CD4-positive, alpha-beta memory T cell (primary cell): Measurements from ENCODE around the gene PLPPR1. TPM values are rescaled to one million over a fixed set of nuclear protein-coding genes. Genes with fewer than 3 reads are reported as not detected.

Source experiments
- CTCF ChIA-PET: fragments of 350-600 bp; sonication (Branson Sonifier 250); formaldehyde crosslinking; loops from one replicate; lab custom pipeline; 2021; ENCODE audit warnings: inconsistent platforms; ENCODE audit not compliant: partially characterized antibody; lab: Charles Lee
- POLR2A ChIA-PET: fragments of 350-600 bp; sonication (Branson Sonifier 250); formaldehyde crosslinking; loops from one replicate; lab custom pipeline; 2021; ENCODE audit not compliant: partially characterized antibody; lab: Charles Lee
- DNase-seq, 5 donors: peaks; one replicate each; pipeline versions ENCODE4 v3.0.0 to v3.0.0-alpha.2; 2020 to 2022; ENCODE audit warnings: mixed read lengths in 1 of 5
- H3K27ac ChIP-seq: one replicate; pipeline ENCODE4 v1.7.0; 2013; ENCODE audit warnings: low read depth, low read length
- H3K27me3 ChIP-seq: 2 replicates; pipeline ENCODE4 v1.7.0; 2013; ENCODE audit warnings: mild to moderate bottlenecking, low read length, moderate library complexity; ENCODE audit not compliant: insufficient read depth
- H3K36me3 ChIP-seq: 2 replicates; pipeline ENCODE4 v1.7.0; 2013; ENCODE audit warnings: mild to moderate bottlenecking, low read length, moderate library complexity; ENCODE audit not compliant: insufficient read depth
- H3K4me1 ChIP-seq: 2 replicates; pipeline ENCODE4 v1.7.0; 2013; ENCODE audit warnings: mild to moderate bottlenecking, low read length, moderate library complexity; ENCODE audit not compliant: insufficient read depth
- H3K4me3 ChIP-seq, 2 donors: one replicate each; pipeline ENCODE4 v1.7.0; 2013; ENCODE audit warnings: low read length in 2 of 2, mild to moderate bottlenecking in 1 of 2
- H3K9me3 ChIP-seq, 2 donors: one replicate each; pipeline ENCODE4 v1.7.0; 2013; ENCODE audit warnings: low read length in 2 of 2, control low read depth in 1 of 2; ENCODE audit not compliant: control insufficient read depth in 1 of 2
- H3K27ac Mint-ChIP-seq, 7 donors: one replicate each; pipeline ENCODE4 v1.8.0; 2020 to 2021; ENCODE audit warnings: mixed read lengths in 7 of 7, mild to moderate bottlenecking in 6 of 7, inconsistent platforms in 3 of 7, moderate library complexity in 3 of 7
- H3K27me3 Mint-ChIP-seq, 2 donors: one replicate each; pipeline ENCODE4 v1.8.0; 2020 to 2021; ENCODE audit warnings: mixed read lengths in 2 of 2
- H3K36me3 Mint-ChIP-seq, 2 donors: one replicate each; pipeline ENCODE4 v1.8.0; 2020 to 2021; ENCODE audit warnings: mixed read lengths in 2 of 2, inconsistent platforms in 1 of 2, mild to moderate bottlenecking in 1 of 2
- H3K4me1 Mint-ChIP-seq, 4 donors: one replicate each; pipeline ENCODE4 v1.8.0; 2020 to 2021; ENCODE audit warnings: mixed read lengths in 4 of 4, mild to moderate bottlenecking in 1 of 4
- H3K4me3 Mint-ChIP-seq, 8 donors: one replicate each; pipeline ENCODE4 v1.8.0; 2020 to 2021; ENCODE audit warnings: mixed read lengths in 8 of 8, mild to moderate bottlenecking in 7 of 8, moderate library complexity in 6 of 8, inconsistent platforms in 3 of 8
- H3K9me3 Mint-ChIP-seq, 8 donors: one replicate each; pipeline ENCODE4 v1.8.0; 2020 to 2021; ENCODE audit warnings: mixed read lengths in 8 of 8, mild to moderate bottlenecking in 5 of 8, inconsistent platforms in 3 of 8, moderate library complexity in 1 of 8
- intact Hi-C: fragments of 100-400 bp; cut with micrococcal nuclease; formaldehyde crosslinking; loops from one replicate; pipeline ENCODE4 v1.15.1; 2023
- polyA plus RNA-seq, 2 donors: library from polyadenylated mRNA; unstranded; fragments of 300-500 nt; fragmentation: Illumina TruSeq; gene quantifications; one replicate each; pipeline ENCODE4 v1.2.3, GENCODE V29; 2021
- total RNA-seq, 2 experiments: library from RNA; stranded (reverse); gene quantifications; one replicate each; pipeline ENCODE4 v1.2.3, GENCODE V29; 2021

The PLPPR1 gene
- total and polyA plus RNA-seq, 4 experiments from 2014 or later = not detected

DNA sequence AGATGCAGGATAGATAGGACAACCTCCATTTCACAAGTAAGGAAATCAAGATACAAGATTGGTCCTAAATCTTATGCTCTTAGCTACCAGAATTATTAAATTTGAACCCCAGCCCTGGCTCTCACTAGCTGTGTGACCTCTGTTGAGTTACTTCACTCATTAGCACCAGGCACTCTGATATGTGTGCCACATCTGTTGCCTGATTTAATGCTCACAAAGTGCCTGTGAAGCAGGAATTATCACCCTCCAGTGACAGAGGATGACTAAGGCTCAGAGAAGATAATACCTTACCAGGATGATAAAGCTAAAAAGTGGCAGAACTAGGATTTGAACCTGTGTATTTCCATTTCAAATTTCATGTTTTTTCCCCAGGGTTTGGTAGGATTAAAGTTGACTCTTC, 110.0 kb downstream of the PLPPR1 start:
- POLR2A ChIA-PET = no interaction called here
- Mint-ChIP-seq H3K27me3 (no peaks in the 10 kb centered on the region), H3K4me1 (no peaks in the 10 kb centered on the region), H3K9me3 (peaks cover 0 to 6% (median under 1%) of the 10 kb centered on the region in 8 donors), H3K27ac (no peak overlapping the region), H3K4me3 (no peak overlapping the region), H3K36me3 (no peaks in the 10 kb centered on the region)
- DNase-seq = no peak
- CTCF ChIA-PET = no interaction called here
- no peak overlapping the region for H3K4me3 ChIP-seq
- no peaks in the 10 kb centered on the region for H3K36me3 ChIP-seq
- intact Hi-C loops = no loop called here
- H3K27ac ChIP-seq = no peak overlapping the region
- peaks cover 0 to 4% of the 10 kb centered on the region in 2 donors for H3K9me3 ChIP-seq
- no peaks in the 10 kb centered on the region for H3K4me1 ChIP-seq
- H3K27me3 ChIP-seq = no peaks in the 10 kb centered on the region

DNA sequence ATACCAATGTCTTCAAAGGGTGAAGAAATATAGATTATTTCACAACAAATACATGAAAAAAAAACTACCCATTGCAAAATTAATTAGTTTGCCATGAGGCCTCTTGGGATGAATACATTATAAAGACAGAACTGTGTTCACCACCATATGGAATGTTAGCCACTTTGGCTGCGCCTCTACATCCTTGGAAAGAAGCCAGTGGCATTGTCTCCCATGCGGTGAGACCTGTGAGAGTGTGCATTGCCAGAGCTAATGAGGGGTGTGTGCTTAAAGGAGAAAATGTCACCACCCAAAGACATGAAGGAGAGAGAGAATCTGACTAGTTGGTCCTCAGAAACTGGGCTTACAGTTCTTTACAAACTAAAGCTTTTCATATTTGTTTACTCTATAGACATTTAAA, 110.6 kb downstream of the PLPPR1 start:
- no peaks in the 10 kb centered on the region for H3K36me3 ChIP-seq
- Mint-ChIP-seq H3K27ac (no peak overlapping the region), H3K36me3 (no peaks in the 10 kb centered on the region), H3K4me3 (no peak overlapping the region), H3K4me1 (no peaks in the 10 kb centered on the region), H3K27me3 (no peaks in the 10 kb centered on the region), H3K9me3 (peaks cover 0 to 6% (median under 1%) of the 10 kb centered on the region in 8 donors)
- ChIA-PET CTCF (no interaction called here), POLR2A (no interaction called here)
- H3K27ac ChIP-seq = no peak overlapping the region
- H3K27me3 ChIP-seq = no peaks in the 10 kb centered on the region
- no peak for DNase-seq
- no peaks in the 10 kb centered on the region for H3K4me1 ChIP-seq
- H3K9me3 ChIP-seq = peaks cover 0 to 4% of the 10 kb centered on the region in 2 donors
- no peak overlapping the region for H3K4me3 ChIP-seq
- intact Hi-C loops = no loop called here

DNA sequence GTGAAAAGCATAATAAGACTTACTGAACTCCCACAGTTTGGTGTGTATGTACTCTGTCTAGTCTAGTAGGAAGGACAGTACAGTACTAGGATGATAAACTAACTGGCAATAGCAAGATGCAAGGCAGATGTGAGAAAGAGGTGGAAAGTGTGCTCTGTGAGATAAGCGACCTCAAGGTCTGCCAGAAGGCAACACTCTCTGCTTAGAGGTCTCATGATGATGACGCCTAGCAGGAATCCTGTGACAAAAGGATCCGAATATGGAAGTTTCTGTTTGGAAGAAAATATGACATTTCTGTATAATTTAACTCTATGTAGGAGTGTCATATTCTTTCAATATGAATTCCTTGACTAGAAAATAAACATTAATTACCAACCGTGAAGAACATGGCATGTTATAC, 112.2 kb downstream of the PLPPR1 start:
- ChIA-PET CTCF (no interaction called here), POLR2A (no interaction called here)
- Mint-ChIP-seq H3K27ac (no peak overlapping the region), H3K4me3 (no peak overlapping the region), H3K4me1 (no peaks in the 10 kb centered on the region), H3K27me3 (no peaks in the 10 kb centered on the region), H3K36me3 (no peaks in the 10 kb centered on the region), H3K9me3 (peaks cover 0 to 6% (median 2%) of the 10 kb centered on the region in 8 donors)
- H3K4me1 ChIP-seq = no peaks in the 10 kb centered on the region
- no peaks in the 10 kb centered on the region for H3K36me3 ChIP-seq
- H3K27me3 ChIP-seq = no peaks in the 10 kb centered on the region
- no peak overlapping the region for H3K4me3 ChIP-seq
- intact Hi-C loops = no loop called here
- peaks cover 0 to 4% of the 10 kb centered on the region in 2 donors for H3K9me3 ChIP-seq
- no peak for DNase-seq
- H3K27ac ChIP-seq = no peak overlapping the region

DNA sequence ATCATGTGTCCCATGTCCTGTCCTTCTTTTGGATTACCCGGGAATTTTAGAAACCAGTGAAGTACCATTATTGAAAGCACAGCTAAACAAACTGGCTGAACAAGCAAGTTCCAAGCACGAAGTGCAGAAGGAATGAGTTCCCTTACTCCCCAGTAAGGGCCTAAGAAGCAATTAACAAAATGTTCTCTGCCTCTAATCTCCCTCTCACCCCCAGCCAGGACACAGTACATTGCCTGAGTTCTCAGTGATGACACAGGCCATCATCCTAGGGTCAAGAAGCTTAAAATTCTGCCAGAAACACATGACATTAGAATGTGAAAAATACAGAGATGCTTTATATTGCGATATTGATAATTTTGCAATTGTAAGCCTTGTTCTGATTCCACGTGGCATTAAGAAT, 118.0 kb downstream of the PLPPR1 start:
- Mint-ChIP-seq H3K9me3 (peaks cover 0 to 17% (median 3%) of the 10 kb centered on the region in 8 donors), H3K4me1 (no peaks in the 10 kb centered on the region), H3K27me3 (no peaks in the 10 kb centered on the region), H3K4me3 (no peak overlapping the region), H3K27ac (no peak overlapping the region), H3K36me3 (no peaks in the 10 kb centered on the region)
- CTCF ChIA-PET = no interaction called here
- no peak for DNase-seq
- Histone ChIP-seq H3K4me3 (no peak overlapping the region), H3K27ac (no peak overlapping the region), H3K9me3 (no peaks in the 10 kb centered on the region), H3K27me3 (no peaks in the 10 kb centered on the region), H3K4me1 (no peaks in the 10 kb centered on the region), H3K36me3 (no peaks in the 10 kb centered on the region)
- intact Hi-C loops = no loop called here
- POLR2A ChIA-PET = no interaction called here

DNA sequence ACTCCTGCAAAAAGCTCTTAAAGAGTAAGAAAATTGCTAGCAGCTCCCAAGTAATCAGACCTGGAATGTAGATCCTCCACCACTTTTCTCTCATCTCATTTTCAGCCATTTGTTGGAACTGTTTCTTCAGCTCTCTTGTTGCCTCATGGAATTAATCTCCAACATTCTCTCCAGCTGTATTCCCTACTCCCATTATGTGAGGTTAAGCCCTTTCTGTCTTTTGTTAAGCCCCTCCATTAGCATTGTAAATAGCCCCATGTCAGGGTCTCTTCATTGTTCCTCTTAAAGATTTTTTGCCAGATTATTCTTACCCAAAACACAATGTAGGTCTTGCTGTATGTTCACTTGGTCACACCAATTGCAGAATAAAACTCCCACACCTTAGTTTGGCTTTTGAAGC, 119.8 kb downstream of the PLPPR1 start:
- H3K9me3 Mint-ChIP-seq = peaks cover 0 to 17% (median 3%) of the 10 kb centered on the region in 8 donors
- no peaks in the 10 kb centered on the region for H3K9me3 ChIP-seq
- no peaks in the 10 kb centered on the region for H3K36me3 ChIP-seq
- H3K4me1 ChIP-seq = no peaks in the 10 kb centered on the region
- no peak overlapping the region for H3K27ac Mint-ChIP-seq
- ChIA-PET CTCF (no interaction called here), POLR2A (no interaction called here)
- H3K4me1 Mint-ChIP-seq = no peaks in the 10 kb centered on the region
- H3K36me3 Mint-ChIP-seq = no peaks in the 10 kb centered on the region
- no peak overlapping the region for H3K4me3 ChIP-seq
- no peak for DNase-seq
- H3K27ac ChIP-seq = no peak overlapping the region
- intact Hi-C loops = no loop called here
- H3K4me3 Mint-ChIP-seq = no peak overlapping the region
- no peaks in the 10 kb centered on the region for H3K27me3 ChIP-seq
- no peaks in the 10 kb centered on the region for H3K27me3 Mint-ChIP-seq

DNA sequence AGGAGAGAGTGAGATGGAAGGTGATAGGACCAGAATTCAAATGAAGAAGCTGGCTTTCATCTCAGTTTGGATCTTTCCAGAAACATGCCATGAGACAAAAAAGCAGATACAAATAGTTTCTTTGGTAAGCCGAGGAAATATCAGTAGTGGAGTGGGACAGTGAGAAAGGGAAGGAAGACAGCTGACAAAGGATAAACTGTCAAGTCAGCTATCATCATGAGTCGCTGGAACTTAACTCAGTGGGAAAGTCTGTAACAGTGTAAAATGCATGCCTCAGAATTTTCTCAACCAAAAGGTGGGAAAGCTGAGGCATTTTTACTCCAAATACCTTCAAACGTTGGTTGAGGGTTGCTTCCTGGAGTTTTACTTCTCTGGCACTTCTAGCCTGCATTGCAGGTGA, 129.8 kb downstream of the PLPPR1 start:
- intact Hi-C loops = no loop called here
- Histone ChIP-seq H3K27me3 (no peaks in the 10 kb centered on the region), H3K27ac (no peak overlapping the region), H3K4me1 (no peaks in the 10 kb centered on the region), H3K36me3 (no peaks in the 10 kb centered on the region), H3K4me3 (no peak overlapping the region), H3K9me3 (no peaks in the 10 kb centered on the region)
- H3K4me3 Mint-ChIP-seq = no peak overlapping the region
- no peak for DNase-seq
- H3K27ac Mint-ChIP-seq = no peak overlapping the region
- H3K9me3 Mint-ChIP-seq = peaks cover 0 to 7% (median 3%) of the 10 kb centered on the region in 8 donors
- no peaks in the 10 kb centered on the region for H3K36me3 Mint-ChIP-seq
- POLR2A ChIA-PET = no interaction called here
- CTCF ChIA-PET = no interaction called here
- H3K4me1 Mint-ChIP-seq = no peaks in the 10 kb centered on the region
- H3K27me3 Mint-ChIP-seq = no peaks in the 10 kb centered on the region

DNA sequence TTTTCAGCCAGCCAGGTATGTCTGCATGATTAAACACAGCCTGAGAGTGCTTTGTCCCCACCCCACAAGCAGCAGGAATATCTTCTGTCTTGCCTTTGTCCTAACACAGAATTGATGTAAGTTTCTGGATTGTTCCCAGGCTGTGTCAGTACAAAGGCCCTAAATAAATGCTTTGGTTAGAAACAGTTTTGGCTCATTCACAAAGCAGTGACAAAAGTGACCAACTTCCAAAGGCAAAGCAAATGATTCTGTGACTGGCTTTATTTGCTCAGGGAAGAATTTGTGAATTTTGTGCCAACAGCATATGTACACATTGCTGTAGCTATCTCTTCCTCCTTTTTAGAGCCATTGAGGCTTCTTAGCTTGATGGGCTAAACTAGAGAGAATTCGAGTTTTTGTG, 133.7 kb downstream of the PLPPR1 start:
- Mint-ChIP-seq H3K4me3 (no peak overlapping the region), H3K4me1 (no peaks in the 10 kb centered on the region), H3K36me3 (no peaks in the 10 kb centered on the region), H3K27ac (no peak overlapping the region), H3K9me3 (peaks cover 0 to 5% (median 3%) of the 10 kb centered on the region in 8 donors), H3K27me3 (no peaks in the 10 kb centered on the region)
- Histone ChIP-seq H3K9me3 (no peaks in the 10 kb centered on the region), H3K27me3 (no peaks in the 10 kb centered on the region), H3K4me1 (no peaks in the 10 kb centered on the region), H3K36me3 (no peaks in the 10 kb centered on the region), H3K27ac (no peak overlapping the region), H3K4me3 (no peak overlapping the region)
- POLR2A ChIA-PET = no interaction called here
- DNase-seq = no peak
- intact Hi-C loops = no loop called here
- CTCF ChIA-PET = no interaction called here

DNA sequence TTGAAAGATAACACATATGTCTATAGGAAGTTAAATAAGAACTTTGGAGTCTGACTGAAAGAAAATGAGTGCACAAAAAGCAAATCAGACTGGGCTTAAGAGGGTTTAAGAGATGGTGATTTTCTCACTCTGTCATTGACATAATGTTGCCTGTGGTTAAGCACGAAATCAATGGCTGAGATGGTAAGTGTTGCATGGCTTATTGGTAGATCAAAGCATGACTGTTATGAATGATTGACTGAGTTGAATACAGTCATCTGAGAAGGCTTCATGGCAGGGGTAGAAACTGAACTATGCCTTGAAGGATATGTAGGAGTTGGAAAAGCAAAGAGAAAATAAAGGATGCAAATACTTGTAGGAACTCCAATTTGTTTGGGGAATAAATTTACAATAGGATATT, 136.6 kb downstream of the PLPPR1 start:
- no peak overlapping the region for H3K4me3 ChIP-seq
- ChIA-PET POLR2A (no interaction called here), CTCF (no interaction called here)
- Mint-ChIP-seq H3K4me1 (no peaks in the 10 kb centered on the region), H3K27me3 (no peaks in the 10 kb centered on the region), H3K36me3 (no peaks in the 10 kb centered on the region), H3K27ac (no peak overlapping the region), H3K4me3 (no peak overlapping the region), H3K9me3 (peaks cover 0 to 3% (median 0%) of the 10 kb centered on the region in 8 donors)
- H3K9me3 ChIP-seq = no peaks in the 10 kb centered on the region
- intact Hi-C loops = no loop called here
- no peaks in the 10 kb centered on the region for H3K4me1 ChIP-seq
- H3K27me3 ChIP-seq = no peaks in the 10 kb centered on the region
- H3K27ac ChIP-seq = no peak overlapping the region
- H3K36me3 ChIP-seq = no peaks in the 10 kb centered on the region
- DNase-seq = no peak
